Type B pancreatic cell (in vitro differentiated cells): ENCODE results near the gene ZFR. TPM values are rescaled to one million over a fixed set of nuclear protein-coding genes. Genes with fewer than 3 reads are reported as not detected.

Source experiments
- DNase-seq: peaks from one replicate; pipeline ENCODE4 v3.0.0; 2021; ENCODE audit warnings: mixed read lengths; ENCODE audit not compliant: unreplicated experiment; ENCODE audit errors: extremely low spot score
- H3K27ac Mint-ChIP-seq: 2 replicates; pipeline ENCODE4 v1.8.0; 2021; ENCODE audit warnings: mild to moderate bottlenecking, mixed read lengths
- H3K27me3 Mint-ChIP-seq: 2 replicates; pipeline ENCODE4 v1.8.0; 2021; ENCODE audit warnings: mixed read lengths
- H3K36me3 Mint-ChIP-seq: 2 replicates; pipeline ENCODE4 v1.8.0; 2021; ENCODE audit warnings: mixed read lengths
- H3K4me1 Mint-ChIP-seq: one replicate; pipeline ENCODE4 v1.8.0; 2021; ENCODE audit warnings: mixed read lengths; ENCODE audit not compliant: unreplicated experiment
- H3K4me3 Mint-ChIP-seq: 2 replicates; pipeline ENCODE4 v1.8.0; 2021; ENCODE audit warnings: mild to moderate bottlenecking, mixed read lengths
- H3K9me3 Mint-ChIP-seq: 2 replicates; pipeline ENCODE4 v1.8.0; 2021; ENCODE audit warnings: mixed read lengths
- total RNA-seq: library from RNA; stranded (reverse); gene quantifications from 2 replicates; pipeline ENCODE4 v1.2.1, GENCODE V29; 2021; ENCODE audit warnings: low replicate concordance
- TF ChIP-seq, protein P1 (sequence below): fragments of 200-600 bp; sonication (generic); conservative IDR thresholded peaks from 2 replicates; pipeline ENCODE4 v1.5.0; 2021; ENCODE audit warnings: antibody characterized with exemption, mild to moderate bottlenecking

ZFR gene
- total RNA-seq, 1 donor from 2014 or later = 67.1 TPM

DNA sequence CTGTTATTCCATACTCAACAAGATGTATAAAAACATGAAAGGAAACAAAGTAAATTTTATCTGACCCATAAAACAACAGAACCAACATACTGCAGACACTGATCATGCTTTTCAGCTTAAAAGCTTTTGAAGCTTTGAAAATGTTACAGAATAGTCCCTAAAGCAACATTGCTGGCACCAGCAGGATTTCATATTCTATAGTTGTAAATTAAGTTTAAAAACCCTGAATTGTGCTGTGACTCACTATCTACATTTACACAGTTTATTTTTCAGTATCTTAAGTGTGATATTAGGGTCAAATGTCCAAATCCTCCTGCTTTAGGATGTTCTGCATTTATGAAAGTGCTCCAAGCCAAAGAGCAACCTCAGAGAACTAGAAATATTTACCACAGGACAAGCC, 59.9 kb downstream of the ZFR start:
- H3K27me3 Mint-ChIP-seq = no peaks in the 10 kb centered on the region
- no peak overlapping the region for H3K4me3 Mint-ChIP-seq
- no peaks in the 10 kb centered on the region for H3K4me1 Mint-ChIP-seq
- H3K9me3 Mint-ChIP-seq = no peaks in the 10 kb centered on the region
- TF ChIP-seq, protein P1, sequence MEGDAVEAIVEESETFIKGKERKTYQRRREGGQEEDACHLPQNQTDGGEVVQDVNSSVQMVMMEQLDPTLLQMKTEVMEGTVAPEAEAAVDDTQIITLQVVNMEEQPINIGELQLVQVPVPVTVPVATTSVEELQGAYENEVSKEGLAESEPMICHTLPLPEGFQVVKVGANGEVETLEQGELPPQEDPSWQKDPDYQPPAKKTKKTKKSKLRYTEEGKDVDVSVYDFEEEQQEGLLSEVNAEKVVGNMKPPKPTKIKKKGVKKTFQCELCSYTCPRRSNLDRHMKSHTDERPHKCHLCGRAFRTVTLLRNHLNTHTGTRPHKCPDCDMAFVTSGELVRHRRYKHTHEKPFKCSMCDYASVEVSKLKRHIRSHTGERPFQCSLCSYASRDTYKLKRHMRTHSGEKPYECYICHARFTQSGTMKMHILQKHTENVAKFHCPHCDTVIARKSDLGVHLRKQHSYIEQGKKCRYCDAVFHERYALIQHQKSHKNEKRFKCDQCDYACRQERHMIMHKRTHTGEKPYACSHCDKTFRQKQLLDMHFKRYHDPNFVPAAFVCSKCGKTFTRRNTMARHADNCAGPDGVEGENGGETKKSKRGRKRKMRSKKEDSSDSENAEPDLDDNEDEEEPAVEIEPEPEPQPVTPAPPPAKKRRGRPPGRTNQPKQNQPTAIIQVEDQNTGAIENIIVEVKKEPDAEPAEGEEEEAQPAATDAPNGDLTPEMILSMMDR = no peak
- no peak overlapping the region for H3K27ac Mint-ChIP-seq
- peaks cover 25% of the 10 kb centered on the region for H3K36me3 Mint-ChIP-seq
- no peak for DNase-seq

DNA sequence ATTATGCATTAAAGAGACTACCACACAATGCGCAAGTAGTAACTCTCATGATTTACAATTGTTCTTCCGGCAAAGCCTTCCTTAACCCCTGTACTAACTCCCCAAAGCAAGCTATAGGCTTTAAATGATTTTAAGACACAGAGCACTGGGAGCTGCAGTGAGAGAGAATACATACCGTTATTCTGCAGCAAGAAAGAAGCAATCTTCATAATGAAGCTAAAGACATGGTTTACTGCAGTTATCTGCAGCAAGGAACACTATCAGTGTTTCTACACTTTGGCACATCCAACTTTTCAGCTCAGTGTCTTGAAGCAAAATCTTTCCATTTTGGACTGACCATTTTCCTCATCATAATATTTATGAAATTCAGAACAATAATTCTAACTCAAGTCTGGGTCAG, 61.0 kb downstream of the ZFR start:
- TF ChIP-seq, protein P1 = no peak
- Mint-ChIP-seq H3K27me3 (no peaks in the 10 kb centered on the region), H3K4me3 (no peak overlapping the region), H3K4me1 (no peaks in the 10 kb centered on the region), H3K27ac (no peak overlapping the region), H3K9me3 (no peaks in the 10 kb centered on the region), H3K36me3 (peaks cover 15% of the 10 kb centered on the region)
- DNase-seq = no peak

DNA sequence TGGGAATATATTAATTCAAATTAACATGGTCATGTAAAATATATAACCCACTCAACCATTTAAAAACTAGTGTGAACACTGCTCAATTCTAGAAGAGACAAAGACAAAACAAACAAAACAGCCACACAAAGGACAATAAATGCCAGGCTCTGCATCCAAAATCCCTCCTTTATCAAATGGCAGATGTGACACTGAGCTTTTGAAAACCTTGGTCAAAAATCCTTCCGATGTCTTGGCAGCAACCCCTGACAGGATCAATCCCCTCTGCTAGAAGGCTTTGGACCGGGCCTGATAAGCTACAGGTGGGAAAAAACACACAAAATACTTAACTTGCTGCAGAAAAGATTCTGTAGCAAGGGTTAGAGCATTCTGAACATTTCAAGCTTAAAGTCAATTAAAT, 61.5 kb downstream of the ZFR start:
- Mint-ChIP-seq H3K4me1 (no peaks in the 10 kb centered on the region), H3K27ac (no peak overlapping the region), H3K36me3 (peaks cover 14% of the 10 kb centered on the region), H3K9me3 (no peaks in the 10 kb centered on the region), H3K4me3 (no peak overlapping the region), H3K27me3 (no peaks in the 10 kb centered on the region)
- no peak for DNase-seq
- TF ChIP-seq, protein P1 = no peak

DNA sequence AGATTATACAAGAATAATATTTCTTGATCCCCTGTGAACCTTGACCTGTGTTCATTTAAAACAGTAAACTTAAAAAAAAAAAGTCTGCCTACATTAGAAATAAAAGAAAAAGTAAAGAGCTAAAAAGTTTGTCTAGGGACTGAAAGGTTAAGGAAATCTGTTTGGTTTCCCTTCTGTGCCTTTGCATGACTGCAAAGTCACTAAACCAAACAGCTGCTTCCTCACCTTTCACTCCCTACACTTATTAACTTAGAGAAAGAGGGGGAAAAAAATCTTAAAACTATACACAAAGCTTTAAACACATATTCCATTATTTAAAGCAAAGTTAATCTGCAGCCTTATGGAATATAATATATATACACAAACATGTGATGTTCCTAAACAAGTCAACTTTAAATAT, 65.1 kb downstream of the ZFR start:
- Mint-ChIP-seq H3K9me3 (no peaks in the 10 kb centered on the region), H3K27me3 (no peaks in the 10 kb centered on the region), H3K36me3 (peaks cover 24% of the 10 kb centered on the region), H3K27ac (no peak overlapping the region), H3K4me1 (no peaks in the 10 kb centered on the region), H3K4me3 (no peak overlapping the region)
- TF ChIP-seq, protein P1 = no peak
- no peak for DNase-seq

DNA sequence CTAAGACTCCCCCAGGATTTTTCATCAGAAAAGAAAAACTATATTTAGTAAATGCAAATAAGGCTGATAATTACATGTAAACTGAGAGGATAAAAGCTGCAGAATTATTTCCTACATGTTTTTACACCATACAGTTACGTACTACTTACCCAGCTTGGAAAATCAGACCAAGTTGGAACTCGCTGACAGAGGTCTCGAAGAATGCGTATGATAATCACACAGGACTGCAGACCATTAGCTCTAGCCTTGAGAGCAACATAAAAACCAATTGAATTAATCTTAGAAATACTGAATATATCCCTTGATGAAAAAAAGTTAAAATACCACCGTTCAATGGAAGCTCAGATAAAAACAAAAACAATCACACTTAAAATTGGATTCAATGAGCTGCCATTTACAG, 65.6 kb downstream of the ZFR start:
- Mint-ChIP-seq H3K36me3 (peaks cover 26% of the 10 kb centered on the region), H3K4me1 (no peaks in the 10 kb centered on the region), H3K27ac (no peak overlapping the region), H3K27me3 (no peaks in the 10 kb centered on the region), H3K9me3 (no peaks in the 10 kb centered on the region), H3K4me3 (no peak overlapping the region)
- TF ChIP-seq, protein P1 = no peak
- no peak for DNase-seq

DNA sequence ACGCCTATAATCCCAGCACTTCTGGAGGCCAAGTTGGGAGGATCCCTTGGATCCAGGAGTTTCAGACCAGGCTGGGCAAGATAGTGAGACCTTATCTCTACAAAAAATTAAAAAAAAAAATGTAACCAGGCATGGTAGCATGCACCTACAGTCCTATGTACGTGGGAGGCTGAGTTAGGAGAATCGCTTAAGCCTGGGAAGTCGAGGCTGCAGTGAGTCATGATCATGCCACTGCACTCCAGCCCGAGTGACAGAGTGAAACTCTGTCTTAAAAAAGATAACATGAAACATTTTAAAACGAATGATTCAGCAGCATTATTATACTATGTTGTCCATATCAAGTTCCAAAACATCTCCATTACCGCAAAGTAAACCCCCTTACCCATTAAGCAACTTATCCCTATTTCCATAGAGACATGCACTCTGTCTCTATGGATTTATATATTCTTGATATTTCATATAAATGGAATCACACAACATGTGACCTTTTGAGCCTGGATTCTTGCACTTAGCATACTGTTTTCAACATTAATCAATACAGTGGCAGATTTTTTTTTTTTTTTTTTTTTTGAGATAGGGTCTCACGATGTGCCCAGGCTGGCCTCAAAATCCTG, 74.9 kb downstream of the ZFR start:
- DNase-seq = no peak
- Mint-ChIP-seq H3K4me3 (no peak overlapping the region), H3K9me3 (no peaks in the 10 kb centered on the region), H3K27me3 (no peaks in the 10 kb centered on the region), H3K4me1 (no peaks in the 10 kb centered on the region), H3K27ac (no peak overlapping the region), H3K36me3 (peaks cover 31% of the 10 kb centered on the region)
- TF ChIP-seq, protein P1 = no peak
